GM12878 (cell line): ENCODE data around the gene EP400. TPM values are rescaled to one million over a fixed set of nuclear protein-coding genes. Genes with fewer than 3 reads are reported as not detected.
A peak's percentile ranks its signal among the peaks of the same experiment; 100 is the strongest.

Experiments used
- ATF7 ChIP-seq: fragments of 450-650 bp; IDR thresholded peaks from 2 replicates; pipeline ENCODE4 v1.6.1; 2016; ENCODE audit warnings: low read depth, mild to moderate bottlenecking
- IKZF2 ChIP-seq, 2 experiments: fragments of 450-650 bp; IDR thresholded peaks; 2 replicates each; pipeline ENCODE4 v1.6.1; 2017; ENCODE audit warnings: mild to moderate bottlenecking in 2 of 2, moderate library complexity in 2 of 2
- NR2C2 ChIP-seq: IDR thresholded peaks from 2 replicates; pipeline ENCODE4 v1.6.1; 2011; ENCODE audit warnings: borderline replicate concordance, low read depth; ENCODE audit not compliant: control insufficient read depth, insufficient read length
- POLR2AphosphoS2 ChIP-seq: IDR thresholded peaks from 2 replicates; pipeline ENCODE4 v1.6.1; 2011; ENCODE audit warnings: low read depth, mild to moderate bottlenecking, low read length, improper control_type of control experiment, moderate library complexity
- REST ChIP-seq: IDR thresholded peaks from 2 replicates; pipeline ENCODE4 v1.6.1; 2012; ENCODE audit warnings: mild to moderate bottlenecking, low read depth, low read length
- SRF ChIP-seq, 2 experiments: IDR thresholded peaks; 2 replicates each; pipeline ENCODE4 v1.6.1; 2011; ENCODE audit warnings: low read depth in 2 of 2, low read length in 2 of 2, mild to moderate bottlenecking in 1 of 2, moderate library complexity in 1 of 2
- WRNIP1 ChIP-seq: IDR thresholded peaks from 2 replicates; pipeline ENCODE4 v1.6.1; 2011; ENCODE audit warnings: low read depth, low read length, improper control_type of control experiment, borderline replicate concordance
- YBX1 ChIP-seq: fragments of 450-650 bp; IDR thresholded peaks from 2 replicates; pipeline ENCODE4 v1.6.1; 2016; ENCODE audit warnings: antibody characterized with exemption
- polyA plus RNA-seq, 11 experiments: library from polyadenylated mRNA; depleted of rRNA in 4 of 11; unstranded in 6 of 11; stranded (reverse) in 5 of 11; fragments of >200 nt; fragmentation: Nextera tagmentation in 4 of 11; fragmentation: Illumina TruSeq in 1 of 11; extraction: Ambion mirVana in 4 of 11; extraction: Trizol in 1 of 11; gene quantifications; 1 replicate in 1 of 11; 2 replicates in 10 of 11; pipeline versions ENCODE4 v1.2.1 to v1.2.3, GENCODE V29; 2011 to 2016; ENCODE audit warnings: inconsistent platforms in 2 of 11, missing spikeins in 2 of 11, low read depth in 1 of 11
- total RNA-seq, 4 experiments: library from RNA; depleted of rRNA in 3 of 4; stranded (reverse); fragments of >200 nt in 3 of 4; fragmentation: Illumina TruSeq in 1 of 4; extraction: Trizol in 1 of 4; gene quantifications; 2 replicates each; pipeline versions ENCODE4 v1.2.1 to v1.2.3, GENCODE V29; 2013 to 2021

The EP400 gene
- total and polyA plus RNA-seq, 10 of the 15 experiments (the other 5 are each of a cell fraction or from before 2014, with no cell fraction given) = 3.8 to 44.2 (median 8.4) TPM

GRCh38 chr12:132071040-132071810 is 121.5 kb downstream of the EP400 start (continued):
- TF ChIP-seq REST = no peak
- TF ChIP-seq SRF (IDR thresholded peaks at IDR 0.05; ENCODE audit: low read depth in 2 of 2, low read length in 2 of 2) = no peak
- no peak for TF ChIP-seq YBX1
- no peak for TF ChIP-seq POLR2AphosphoS2
- TF ChIP-seq WRNIP1 = no peak
- TF ChIP-seq NR2C2 = no peak
- TF ChIP-seq IKZF2 (IDR thresholded peaks at IDR 0.05) = peak; percentile 35 to 40; a peak in 2 of 4 replicates
- TF ChIP-seq ATF7 = 0 out of 2 replicates have a peak, but pooled peaks have one; percentile 16
